HT-29 (cell line): ENCODE data around the gene NOP53. TPM values are rescaled to one million over a fixed set of nuclear protein-coding genes. Genes with fewer than 3 reads are reported as not detected.
A peak's percentile ranks its signal among the peaks of the same experiment; 100 is the strongest.
"Not testable (repeated sequence)": the region's sequence is repeated elsewhere in the genome, so short reads cannot be mapped to it uniquely, and the experiment has no call there.

ENCODE experiments used
- DNase-seq: peaks from one replicate; pipeline ENCODE4 v3.0.0-alpha.2; 2015; ENCODE audit warnings: low spot score
- total RNA-seq: library from RNA; depleted of rRNA; stranded (reverse); fragments of >200 nt; shearing (Covaris generic); gene quantifications from 2 replicates; pipeline ENCODE4 v1.2.3, GENCODE V29; 2014

Gene NOP53
- total RNA-seq, 1 experiment from 2014 or later: 300 TPM

DNA sequence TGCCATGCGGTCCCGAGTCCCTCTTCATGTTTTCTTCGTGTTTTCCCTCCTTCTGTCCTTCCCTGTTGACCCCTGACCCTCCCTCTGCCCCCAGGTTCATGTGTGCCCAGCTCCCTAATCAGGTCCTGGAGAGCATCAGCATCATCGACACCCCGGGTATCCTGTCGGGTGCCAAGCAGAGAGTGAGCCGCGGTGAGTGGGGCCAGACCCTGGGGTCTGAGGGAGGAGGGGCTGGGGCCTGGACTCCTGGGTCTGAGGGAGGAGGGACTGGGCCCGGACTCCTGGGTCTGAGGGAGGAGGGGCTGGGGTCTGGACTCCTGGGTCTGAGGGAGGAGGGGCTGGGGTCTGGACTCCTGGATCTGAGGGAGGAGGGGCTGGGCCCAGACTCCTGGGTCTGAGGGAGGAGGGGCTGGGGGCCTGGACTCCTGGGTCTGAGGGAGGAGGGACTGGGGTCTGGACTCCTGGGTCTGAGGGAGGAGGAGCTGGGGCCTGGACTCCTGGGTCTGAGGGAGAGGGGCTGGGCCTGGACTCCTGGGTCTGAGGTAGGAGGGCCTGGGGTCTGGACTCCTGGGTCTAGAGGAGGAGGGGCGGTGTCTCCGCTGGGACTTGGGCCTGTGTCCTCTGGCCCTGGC, 26.8 kb upstream of the NOP53 start:
- not testable (repeated sequence) for DNase-seq

DNA sequence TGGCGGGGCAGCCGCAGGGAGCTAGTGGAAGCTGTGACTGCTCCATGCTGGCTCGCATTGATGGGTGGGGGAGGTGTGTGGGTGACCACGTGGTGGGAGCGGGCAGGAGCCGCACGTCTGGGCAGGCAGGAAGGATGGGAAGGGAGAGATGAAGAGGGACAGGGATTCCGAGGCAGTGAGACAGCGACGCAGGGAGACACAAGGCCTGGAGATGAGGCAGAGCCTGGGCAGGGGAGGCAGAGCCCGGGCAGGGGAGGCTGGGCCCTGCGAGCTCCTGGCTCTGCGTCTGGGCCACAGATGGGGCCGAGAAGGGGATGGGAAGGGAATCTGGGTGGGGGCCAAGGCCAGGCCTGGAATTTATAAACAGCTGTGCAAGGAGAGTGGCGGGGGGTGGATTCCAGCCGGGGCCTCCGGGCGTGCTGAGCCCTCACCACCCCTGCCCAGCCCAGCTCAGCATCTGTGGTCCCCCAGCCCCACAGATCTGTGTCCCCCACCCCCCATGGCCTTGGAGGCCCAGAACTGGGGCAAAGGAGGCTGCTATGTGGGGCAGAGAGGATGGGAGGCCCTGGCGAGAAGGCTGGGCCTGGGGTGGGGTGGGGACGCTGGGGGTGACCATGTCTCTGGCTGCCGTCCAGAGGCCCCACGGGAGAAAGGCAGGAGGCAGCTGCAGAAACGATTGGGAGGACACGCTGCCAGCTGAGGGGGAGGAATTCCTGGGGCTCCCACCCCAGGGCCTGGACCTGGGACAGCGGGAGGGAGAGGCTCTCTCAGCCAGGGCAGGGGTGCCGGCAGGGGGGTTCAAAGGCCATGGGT, 26.1 kb upstream of the NOP53 start:
- peak; percentile 43 for DNase-seq

DNA sequence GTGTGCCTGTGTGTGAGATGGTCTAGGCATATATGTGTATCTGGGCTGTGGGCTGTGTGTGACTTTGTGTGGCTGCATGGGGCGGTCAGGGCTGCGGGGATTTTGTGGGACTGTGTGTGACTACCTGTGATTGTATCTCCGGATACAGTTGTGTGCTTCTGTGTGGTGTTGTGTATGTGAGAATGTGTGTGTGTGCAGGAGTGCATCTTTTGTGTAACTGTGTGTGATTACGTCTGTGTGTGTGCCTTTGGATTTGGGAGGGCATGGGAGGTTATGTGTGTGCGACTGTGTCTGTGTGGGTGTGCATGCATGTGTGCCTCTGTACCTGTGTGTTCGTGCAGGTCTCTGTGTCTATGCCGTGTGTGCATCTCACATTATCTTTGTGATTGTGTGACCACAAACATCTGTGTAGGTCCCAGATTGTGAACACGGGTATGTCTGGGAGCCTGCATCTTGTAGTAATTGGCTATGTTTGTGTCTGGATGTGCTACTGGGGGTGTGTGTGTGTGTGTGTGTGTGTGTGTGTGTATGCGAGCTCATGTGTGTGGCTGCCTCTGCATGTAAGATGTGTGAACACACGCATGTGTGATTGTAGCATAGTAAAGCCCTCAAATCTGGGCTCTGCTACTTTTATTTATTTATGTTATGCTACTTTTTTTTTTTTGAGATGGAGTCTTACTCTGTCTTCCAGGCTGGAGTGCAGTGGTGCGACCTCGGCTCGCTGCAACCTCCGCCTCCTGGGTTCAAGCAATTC, 24.5 kb upstream of the NOP53 start:
- no peak for DNase-seq

DNA sequence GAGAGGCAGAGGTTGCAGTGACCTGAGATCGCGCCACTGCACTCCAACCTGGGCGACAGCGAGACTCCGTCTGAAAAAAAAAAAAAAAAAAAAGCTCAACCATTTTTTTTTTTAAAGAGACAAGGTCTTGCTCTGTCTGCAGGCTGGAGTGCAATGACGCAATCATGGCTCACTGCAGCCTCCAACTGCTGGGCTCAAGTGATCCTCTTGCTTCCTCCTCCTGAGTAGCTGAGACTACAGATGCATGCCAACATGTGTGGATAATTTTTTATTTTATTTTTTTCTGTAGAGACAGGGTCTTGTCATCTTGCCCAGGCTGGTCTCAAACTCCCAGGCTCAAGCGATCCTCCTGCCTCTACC, 21.8 kb upstream of the NOP53 start:
- DNase-seq: peak; percentile 48

DNA sequence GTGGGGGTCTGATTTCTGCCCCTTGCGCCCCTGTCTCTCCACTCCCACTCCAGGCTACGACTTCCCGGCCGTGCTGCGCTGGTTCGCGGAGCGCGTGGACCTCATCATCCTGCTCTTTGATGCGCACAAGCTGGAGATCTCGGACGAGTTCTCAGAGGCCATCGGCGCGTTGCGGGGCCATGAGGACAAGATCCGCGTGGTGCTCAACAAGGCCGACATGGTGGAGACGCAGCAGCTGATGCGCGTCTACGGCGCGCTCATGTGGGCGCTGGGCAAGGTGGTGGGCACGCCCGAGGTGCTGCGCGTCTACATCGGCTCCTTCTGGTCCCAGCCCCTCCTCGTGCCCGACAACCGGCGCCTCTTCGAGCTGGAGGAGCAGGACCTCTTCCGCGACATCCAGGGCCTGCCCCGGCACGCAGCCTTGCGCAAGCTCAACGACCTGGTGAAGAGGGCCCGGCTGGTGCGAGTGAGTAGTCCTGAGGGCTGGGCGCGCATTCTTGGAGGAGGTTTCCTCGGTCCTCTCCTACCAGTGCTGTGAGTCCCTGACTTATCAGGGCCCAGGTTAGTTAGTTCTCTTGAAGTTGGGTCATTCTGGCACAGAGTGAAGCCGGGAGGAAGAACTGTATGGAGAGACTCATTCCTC, 19.5 kb upstream of the NOP53 start:
- no peak for DNase-seq

DNA sequence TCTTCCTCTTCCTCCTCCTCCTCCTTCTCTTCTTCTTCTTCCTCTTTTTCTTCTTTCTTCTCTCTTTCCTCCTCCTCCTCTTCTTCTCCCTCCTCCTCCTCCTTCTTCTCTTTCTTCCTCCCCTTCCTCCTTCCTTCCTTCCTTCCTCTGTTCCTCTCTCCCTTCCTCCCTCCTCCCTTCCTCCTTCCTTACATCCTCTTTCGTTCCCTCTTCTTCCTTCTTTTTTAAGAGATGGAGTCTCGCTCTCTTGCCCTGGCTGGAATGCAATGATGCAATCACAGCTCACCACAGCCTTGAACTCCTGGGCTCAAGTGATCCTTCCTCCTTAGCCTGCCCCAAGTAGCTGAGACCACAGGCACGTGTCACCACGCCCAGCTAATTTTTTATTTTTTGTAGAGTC, 18.9 kb upstream of the NOP53 start:
- DNase-seq: no peak

DNA sequence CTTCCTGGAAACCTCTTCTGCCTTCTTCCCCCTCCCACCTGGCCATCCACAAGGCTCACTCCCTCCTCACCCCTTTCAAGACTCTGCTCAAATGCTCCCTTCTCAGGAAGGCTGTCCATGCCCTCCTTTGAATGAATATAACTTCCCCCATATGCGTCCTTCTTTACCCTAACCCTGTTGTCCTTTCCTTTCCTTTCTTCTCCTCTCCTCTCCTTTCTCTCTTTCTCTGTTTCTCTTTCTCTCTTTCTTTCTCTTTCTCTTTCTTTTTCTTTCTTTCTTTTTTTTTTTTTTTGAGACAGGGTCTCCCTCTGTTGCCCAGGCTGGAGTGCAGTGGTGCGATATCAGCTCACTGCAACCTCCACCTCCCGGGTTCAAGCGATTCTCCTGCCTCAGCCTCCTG, 17.1 kb upstream of the NOP53 start:
- not testable (repeated sequence) for DNase-seq

DNA sequence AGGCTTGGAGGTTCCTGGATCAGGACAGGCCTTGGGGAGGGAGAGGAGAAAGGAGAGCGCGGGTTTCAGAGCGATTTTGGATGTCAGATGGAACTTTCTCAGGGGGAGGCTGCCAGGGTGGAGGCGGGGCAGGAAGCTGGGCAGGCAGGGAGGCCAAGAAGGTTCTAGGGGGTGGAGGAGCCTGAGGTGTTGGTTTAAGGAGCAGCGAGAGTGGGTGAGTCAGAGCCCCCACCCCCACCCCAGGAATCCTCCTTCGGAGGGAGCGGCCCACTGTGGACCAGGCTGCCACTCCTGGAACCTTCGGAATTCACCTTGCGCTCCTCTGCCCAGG, 15.9 kb upstream of the NOP53 start:
- peak; percentile 97 for DNase-seq

DNA sequence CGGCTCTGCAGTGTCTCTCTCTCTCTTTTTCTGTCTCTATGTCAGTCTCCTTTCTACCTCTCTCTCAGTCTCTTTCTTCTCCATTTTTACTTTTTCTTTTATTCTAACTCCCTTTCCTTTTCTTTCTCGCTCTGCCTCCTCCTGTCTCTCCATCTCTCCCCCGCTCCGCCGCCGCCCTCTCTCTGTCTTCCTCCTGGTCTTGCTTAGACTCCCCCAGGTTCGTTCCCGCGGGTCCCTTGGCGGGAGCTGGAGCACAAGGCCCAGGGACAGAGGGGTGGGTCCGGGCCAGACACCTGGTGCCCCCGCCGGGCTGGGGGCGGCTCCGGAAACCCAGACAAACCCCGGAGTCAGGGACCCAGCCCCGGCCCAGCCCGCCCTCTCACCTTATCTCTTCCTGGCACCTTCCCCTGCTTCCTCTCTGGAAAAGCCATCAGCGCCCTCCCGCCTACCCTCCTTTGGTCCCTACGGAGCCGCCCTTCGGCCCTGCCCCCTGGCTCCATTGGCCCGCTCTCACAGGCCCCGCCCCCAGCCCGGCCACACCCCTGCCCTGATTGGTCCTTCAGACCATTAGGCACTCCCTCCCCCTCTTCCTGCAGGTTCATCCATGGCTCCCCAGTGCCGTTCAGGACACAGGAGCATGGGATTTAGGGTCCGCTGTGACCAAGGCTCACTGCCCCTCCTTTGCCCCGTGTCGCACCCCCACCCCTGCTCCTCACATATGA, 15.4 kb upstream of the NOP53 start:
- peak; percentile 98 for DNase-seq

DNA sequence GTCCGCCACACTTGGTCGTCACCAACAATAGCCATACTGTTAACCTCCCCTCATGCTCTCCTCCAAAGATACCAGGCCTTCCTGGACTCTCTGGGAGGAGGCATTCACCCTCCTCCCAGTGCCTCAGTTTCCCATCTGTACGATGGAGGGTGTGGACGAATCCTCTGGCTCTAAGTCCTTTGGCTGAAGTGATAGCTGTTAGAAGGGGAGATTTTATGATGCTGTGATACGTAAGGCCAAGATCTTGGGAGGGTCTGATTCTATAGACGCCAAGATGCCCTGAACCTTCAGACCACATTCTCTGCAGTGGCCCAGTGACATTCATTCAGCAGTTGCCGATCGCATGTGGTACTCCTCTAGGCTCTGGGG, 14.8 kb upstream of the NOP53 start:
- no peak for DNase-seq

DNA sequence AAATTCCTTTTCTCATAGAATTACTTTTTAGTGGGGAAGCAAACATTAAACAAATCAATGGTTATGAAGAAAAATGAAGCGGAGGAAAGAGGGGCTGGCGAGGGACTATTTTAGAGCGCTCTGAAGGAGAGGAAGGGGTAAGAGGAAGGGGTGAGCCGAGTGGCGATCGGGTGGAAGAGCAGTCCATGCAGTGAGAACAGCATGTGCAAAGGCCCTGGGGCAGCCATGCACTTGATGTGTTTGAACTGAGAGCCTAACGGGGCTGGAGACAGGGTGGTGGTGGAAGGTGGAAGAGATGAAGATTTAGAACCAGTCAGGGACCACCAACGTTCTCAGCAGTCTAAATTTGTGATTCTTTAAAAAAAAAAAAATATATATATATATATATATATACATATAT, 14.4 kb upstream of the NOP53 start:
- no peak for DNase-seq

DNA sequence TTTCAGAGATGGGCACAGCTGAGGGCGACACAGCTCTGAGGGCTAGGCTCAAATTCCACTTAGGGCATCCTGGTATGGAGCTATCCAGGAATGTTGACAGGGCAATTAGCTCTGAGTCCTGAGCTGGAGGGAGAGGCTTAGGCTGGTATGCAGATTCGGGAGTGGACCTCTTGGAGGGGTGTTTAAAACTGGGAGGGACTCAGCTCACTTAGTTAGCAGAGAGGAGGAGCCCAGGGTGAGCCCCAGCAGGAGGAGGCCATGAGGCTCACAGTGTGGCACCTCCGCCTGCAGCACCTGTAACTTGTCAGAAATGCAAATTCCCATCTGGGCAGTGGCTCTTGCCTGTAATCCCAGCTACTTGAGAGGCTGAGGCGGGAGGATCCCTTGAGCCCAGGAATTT, 10.2 kb upstream of the NOP53 start:
- DNase-seq: no peak

DNA sequence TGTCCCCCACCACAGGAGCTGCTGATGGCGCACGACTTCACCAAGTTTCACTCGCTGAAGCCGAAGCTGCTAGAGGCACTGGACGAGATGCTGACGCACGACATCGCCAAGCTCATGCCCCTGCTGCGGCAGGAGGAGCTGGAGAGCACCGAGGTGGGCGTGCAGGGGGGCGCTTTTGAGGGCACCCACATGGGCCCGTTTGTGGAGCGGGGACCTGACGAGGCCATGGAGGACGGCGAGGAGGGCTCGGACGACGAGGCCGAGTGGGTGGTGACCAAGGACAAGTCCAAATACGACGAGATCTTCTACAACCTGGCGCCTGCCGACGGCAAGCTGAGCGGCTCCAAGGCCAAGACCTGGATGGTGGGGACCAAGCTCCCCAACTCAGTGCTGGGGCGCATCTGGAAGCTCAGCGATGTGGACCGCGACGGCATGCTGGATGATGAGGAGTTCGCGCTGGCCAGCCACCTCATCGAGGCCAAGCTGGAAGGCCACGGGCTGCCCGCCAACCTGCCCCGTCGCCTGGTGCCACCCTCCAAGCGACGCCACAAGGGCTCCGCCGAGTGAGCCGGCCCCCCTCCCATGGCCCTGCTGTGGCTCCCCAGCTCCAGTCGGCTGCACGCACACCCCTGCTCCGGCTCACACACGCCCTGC, 4.4 kb upstream of the NOP53 start:
- no peak for DNase-seq

DNA sequence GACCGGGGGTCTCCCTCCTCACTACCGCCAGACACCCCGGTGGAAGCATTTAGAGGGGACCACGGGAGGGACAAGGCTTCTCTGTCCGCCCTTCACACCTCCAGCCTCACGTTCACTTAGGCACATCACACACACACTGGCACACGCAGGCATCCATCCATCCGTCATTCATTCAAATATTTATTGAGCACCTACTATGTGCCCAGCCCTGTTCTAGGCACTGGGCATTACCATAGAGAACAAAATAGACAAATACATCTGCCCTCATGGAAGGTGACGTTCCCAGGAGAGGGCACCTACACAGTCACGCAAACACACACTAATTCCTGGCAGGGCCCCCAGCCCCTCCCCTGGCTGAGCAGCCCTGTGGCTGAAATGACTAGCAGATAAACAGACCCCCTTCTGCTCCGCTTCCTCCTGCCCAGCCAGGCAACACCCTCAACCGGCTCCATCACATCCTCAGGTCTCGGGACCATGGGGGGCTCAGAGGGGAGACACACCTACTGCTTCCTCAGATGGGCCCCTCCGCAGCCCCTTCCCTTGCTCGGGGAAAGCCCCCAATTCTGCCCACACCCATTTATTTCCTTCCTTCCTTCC, 3.7 kb upstream of the NOP53 start:
- DNase-seq: no peak

DNA sequence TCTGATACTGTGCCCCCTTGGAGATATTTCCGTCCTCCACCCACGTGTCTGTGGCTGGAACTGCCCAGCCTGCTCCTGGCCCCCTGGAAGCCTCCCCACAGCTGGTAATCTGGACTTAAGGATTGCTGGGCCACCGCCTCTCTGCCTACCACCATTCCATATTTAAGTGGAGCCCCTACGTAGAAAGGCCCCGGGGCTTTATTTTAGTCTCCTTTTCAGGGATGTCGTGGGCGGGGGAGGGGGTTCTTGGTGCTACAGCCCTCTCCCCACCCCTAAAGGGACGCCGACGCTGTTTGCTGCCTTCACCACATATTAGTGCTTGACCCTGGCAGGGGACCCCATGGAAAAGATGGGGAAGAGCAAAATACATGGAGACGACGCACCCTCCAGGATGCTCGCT, 2.7 kb upstream of the NOP53 start:
- no peak for DNase-seq

DNA sequence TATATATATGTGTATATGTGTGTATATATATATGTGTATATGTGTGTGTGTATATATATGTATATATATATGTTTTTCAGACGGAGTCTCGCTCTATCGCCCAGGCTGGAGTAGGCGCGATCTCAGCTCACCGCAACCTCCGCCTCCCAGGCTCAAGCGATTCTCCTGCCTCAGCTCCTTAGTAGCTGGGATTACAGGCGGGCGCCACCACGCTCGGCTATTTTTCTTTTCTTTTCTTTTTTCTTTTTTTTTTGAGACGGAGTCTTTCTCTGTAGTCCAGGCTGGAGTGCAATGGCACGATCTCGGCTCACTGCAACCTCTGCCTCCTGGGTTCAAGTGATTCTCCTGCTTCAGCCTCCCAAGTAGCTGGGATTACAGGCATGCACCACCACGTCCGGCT, 783 bp downstream of the NOP53 start:
- DNase-seq: not testable (repeated sequence)

DNA sequence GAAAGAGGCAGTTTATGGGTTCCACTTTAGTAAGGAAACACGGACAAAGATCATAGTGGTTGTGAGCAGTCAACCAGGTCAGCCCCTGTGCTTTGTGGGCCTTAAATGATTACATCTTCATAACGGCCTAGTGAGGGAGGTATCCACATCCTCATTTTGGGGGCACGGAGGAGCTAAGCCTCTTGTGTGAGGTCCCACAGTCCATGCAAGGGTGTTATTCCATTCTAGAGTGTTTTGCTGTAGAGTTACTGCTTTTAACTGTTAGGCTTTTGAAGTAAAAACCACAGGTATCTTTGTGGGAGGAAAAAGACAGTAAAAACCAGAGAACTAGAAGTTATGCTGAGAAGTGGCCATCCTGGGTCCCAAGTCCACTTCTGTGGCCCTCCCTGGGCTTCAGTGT, 4.0 kb downstream of the NOP53 start:
- no peak for DNase-seq

DNA sequence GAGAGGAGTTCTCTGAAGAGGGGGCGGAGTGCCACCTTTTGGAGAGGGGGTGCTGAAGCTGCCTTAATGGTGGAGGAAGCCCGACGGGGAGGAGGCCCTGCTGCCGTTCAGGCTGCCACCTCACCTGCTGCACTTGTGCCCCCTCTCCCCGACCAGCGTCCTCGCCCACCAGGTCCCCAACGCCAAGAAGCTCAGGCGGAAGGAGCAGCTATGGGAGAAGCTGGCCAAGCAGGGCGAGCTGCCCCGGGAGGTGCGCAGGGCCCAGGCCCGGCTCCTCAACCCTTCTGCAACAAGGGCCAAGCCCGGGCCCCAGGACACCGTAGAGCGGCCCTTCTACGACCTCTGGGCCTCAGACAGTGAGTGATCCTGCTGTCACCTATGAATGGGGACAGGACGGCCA, 5.4 kb downstream of the NOP53 start:
- DNase-seq: no peak

DNA sequence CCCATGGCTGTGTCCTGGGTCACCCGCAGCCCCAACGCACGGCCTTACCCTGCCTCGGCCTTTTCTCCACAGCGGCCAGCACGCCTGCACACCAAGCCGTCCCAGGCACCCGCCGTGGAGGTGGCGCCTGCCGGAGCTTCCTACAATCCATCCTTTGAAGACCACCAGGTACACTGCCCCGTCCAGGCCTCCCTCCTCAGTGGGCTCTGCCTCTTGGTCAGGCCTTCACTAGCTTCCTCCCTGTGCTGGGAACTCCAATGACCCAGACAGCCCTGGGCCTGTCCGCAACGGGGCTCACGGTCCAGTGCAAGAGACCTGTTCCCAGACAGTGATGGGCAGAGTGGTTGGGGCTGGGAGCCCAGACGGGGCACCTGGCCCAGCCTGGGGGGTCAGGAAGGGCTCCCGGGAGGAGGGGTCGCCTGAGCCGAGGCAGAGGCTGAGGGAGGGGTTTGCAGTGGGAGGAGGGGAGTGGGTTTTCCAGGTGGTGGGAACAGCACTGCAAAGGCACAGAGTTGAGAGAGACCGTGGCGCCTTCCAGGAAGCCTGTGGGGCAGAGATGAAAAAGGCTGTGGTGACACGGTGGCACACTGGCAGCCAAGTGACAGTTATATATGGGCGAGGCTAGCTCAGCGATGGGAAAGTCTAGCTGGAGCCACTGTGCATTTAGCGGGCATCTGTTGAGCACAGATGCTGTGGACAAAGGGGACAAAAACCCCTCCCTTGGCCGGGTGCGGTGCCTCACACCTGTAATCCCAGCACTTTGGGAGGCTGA, 7.3 kb downstream of the NOP53 start:
- no peak for DNase-seq
